ENCODE measurements around the gene EIF5A2. TPM values are rescaled to one million over a fixed set of nuclear protein-coding genes. Genes with fewer than 3 reads are reported as not detected.
"Not testable (repeated sequence)": the region's sequence is repeated elsewhere in the genome, so short reads cannot be mapped to it uniquely, and the experiment has no call there.

Gene EIF5A2
- total RNA-seq, 1 donor from 2014 or later: 13.2 TPM

DNA sequence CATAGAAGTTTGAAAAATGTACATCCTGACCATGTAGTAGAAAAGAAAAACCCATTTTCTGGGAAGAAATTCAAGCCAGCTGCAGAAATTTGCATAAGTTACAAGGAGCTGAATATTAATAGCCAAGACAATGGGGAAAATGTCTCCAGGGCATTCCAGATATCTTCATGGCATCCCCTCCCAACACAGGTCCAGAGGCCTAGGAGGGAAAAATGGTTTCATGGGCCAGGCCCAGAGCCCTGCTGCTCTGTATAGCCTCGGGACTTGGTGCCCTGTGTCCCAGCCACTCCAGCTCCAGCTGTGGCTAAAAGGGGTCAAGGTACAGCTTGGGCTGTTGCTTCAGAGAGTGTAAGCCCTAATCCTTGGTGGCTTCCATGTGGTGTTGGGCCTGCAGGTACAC, 11.2 kb downstream of the EIF5A2 start:
- not testable (repeated sequence) for DNase-seq (ENCODE audit: low read depth)

DNA sequence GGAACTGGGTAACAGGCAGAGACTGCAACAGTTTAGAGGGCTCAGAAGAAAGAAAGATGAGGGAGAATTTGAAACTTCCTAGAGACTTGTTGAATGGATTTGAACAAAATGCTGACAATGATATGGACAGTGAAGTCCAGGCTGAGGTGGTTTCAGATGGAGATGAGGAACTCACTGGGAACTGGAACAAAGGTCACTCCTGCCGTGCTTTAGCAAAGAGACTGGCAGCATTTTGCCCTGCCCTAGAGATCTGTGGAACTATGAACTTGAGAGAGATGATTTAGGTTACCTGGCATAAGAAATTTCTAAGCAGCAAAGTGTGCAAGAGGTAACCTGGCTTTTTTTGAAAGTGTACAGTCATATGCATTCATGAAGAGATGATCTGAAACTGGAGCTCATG, 11.7 kb downstream of the EIF5A2 start:
- DNase-seq (ENCODE audit: low read depth): no peak

DNA sequence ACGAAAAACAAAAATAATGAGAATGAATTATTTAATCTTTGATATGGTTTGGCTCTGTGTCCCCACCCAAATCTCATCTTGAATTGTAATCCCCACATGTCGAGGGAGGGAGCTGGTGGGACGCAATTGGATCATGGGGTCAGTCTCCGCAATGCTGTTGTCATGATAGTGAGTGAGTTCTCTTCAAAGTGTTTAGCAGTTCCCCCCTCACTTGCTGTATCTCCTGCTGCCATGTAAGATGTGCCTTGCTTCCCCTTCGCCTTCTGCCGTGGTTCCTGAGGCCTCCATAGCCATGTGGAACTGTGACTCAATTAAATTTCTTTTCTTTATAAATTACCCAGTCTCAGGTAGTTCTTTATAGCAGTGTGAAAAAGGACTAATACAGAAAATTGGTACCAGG, 12.1 kb downstream of the EIF5A2 start:
- not testable (repeated sequence) for DNase-seq (ENCODE audit: low read depth)

DNA sequence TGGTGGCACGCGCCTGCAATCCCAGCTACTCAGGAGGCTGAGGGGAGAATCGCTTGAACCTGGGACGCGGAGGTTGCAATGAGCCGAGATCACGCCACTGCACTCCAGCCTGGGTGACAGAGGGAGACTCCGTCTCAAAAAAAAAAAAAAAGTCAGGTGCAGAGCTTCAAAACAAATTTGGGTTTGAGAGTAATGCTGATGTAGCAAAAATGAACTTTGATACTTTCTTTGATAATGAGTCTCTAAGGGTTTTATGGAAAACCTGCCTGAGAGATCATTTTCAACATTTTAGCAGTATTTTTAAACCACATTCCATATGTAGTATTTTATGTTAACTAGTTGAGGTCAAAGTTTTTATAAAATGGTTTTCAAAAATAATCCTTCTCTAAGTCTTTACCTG, 14.5 kb downstream of the EIF5A2 start:
- no peak for DNase-seq (ENCODE audit: low read depth)

DNA sequence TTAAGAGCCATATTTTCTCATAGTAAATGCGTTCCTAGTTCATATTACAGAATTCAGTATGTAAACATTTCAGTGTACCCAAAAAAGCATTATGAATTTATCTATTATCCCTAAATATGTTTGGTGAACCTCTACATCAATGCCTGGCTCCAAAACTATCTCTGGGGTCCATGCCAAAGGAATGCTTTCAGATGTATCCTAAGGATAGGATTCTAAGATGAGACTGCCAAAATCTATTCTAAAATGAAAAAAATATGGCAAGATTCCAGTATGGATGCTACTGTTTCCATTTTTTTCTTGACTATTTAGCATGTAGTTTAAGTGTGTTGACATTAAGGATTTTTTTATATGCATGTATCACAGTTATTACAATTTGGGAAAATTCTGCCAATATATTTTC, 18.8 kb downstream of the EIF5A2 start:
- no peak for DNase-seq (ENCODE audit: low read depth)

DNA sequence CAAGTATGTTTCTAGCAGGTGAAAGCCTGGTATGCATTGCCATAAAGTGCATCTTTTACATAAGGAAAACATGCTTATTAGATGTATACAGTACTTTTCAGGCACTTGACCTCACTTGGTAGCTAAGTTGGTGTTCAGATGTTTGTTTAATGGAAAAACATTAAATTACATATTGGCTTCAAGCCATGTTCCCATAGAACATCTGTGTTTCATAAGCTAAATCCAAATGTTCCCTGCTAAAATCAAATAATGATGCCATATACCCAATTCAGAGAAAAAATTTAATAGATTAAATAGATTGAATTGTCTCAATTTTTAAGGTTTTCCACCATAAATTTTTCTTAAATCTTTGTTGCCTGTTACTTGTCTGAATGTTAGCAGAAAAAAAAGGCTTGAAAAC, 19.3 kb downstream of the EIF5A2 start:
- no peak for DNase-seq (ENCODE audit: low read depth)

DNA sequence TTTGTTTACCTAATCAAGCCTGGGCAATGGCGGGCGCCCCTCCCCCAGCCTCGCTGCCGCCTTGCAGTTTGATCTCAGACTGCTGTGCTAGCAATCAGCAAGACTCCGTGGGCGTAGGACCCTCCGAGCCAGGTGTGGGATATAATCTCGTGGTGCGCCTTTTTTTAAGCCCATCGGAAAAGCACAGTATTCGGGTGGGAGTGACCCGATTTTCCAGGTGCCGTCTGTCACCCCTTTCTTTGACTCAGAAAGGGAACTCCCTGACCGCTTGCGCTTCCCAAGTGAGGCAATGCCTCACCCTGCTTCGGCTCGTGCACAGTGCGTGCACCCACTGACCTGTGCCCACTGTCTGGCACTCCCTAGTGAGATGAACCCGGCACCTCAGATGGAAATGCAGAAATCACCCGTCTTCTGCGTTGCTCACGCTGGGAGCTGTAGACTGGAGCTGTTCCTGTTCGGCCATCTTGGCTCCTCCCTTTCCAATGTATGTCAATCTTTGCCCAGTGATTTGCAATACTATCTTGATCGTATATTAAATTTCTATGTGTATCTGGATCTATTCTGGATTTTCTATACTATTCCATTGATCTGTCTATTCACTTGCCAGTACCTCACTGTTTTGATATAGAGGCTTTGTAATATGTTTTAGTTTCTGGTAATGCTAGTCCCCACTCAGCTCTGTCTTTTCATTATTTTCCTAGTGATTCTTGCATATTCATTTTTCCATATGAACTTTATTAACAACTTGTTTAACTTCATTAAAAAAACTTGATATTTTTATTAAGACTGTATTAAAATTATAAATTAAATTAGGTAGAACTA, 24.1 kb downstream of the EIF5A2 start:
- not testable (repeated sequence) for DNase-seq (ENCODE audit: low read depth)

DNA sequence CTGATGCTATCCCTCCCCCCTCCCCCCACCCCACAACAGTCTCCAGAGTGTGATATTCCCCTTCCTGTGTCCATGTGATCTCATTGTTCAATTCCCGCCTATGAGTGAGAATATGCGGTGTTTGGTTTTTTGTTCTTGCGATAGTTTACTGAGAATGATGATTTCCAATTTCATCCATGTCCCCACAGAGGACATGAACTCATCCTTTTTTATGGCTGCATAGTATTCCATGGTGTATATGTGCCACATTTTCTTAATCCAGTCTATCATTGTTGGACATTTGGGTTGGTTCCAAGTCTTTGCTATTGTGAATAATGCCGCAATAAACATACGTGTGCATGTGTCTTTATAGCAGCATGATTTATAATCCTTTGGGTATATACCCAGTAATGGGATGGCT, 29.7 kb downstream of the EIF5A2 start:
- DNase-seq (ENCODE audit: low read depth): not testable (repeated sequence)

DNA sequence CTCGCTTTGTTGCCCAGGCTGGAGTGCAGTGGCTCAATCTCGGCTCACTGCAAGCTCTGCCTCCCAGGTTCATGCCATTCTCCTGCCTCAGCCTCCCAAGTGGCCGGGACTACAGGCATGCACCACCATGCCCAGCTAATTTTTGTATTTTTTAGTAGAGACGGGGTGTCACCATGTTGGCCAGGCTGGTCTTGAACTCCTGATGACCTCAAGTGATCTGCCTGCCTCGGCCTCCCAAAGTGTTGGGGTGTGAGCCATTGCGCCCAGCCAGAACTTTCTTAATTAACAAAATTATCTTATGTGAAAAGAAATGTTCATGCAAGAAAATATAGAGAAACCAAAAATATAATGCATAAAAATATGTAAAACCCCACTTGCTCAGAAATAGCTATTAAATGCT, 31.1 kb downstream of the EIF5A2 start:
- DNase-seq (ENCODE audit: low read depth): not testable (repeated sequence)

DNA sequence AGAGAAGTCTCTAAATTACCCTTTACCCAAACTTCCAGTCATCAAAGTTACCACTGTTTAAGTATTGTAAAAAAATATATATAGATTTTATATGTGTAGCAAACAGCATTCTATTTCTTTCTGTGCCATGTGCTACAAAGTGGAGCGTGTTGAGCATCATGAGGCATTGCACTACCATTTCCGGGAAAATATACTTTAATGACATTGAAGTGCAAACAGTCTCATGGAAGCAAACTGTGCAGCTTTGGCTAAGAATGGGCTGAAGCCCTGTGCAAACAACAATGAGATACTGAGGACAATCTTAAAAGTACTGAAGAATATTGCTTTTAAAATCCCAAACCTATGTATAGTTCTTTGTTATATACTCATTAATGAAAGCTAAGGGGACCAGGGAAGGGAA, 31.9 kb downstream of the EIF5A2 start:
- DNase-seq (ENCODE audit: low read depth): no peak

DNA sequence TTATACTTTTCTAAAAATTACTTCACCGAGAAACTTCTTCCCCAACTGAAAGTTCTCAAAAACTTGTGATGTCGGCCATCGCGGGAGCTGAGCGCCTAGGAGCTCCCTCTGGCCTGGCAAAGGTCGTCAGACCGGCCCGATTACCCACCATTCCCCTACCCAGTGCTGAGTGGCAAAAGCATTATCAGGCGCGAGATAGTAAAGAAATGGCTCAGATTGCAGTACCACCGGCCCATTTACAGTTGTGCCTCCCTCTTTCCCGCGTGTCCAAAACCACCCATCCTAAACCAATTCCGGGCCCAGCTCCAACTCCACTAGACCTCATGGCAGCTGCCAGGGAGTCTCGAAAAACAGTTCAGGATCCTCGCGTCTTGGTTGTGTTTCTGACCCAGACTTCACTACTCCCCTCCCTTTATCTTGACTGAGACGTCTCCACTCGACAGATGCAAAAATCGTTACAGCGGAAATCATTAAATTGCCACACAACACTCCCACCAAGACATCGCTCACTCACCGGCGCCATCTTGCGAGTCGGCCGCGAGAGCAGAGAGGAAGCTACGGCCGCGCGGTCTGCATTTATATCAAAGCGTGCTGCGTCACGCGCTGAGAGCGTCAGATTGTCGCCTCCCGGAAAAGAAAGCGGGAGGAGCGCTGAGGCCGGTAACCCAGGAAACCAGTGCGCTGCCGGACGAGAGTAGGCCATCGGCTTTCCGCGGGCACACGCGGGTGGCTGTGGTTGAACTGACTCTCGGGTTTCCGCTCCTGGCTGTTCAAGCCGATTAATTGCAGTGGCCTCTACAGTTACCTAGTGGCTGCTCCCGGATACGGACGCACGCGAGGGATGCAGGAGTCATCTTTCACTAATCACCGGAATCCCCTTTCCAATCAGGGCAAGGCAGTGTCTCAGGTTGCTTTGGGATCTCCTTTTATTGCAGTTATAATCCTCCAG, 38.5 kb downstream of the EIF5A2 start, which contains the start of gene RPL22L1:
Gene RPL22L1, minus strand, starts transcription at position 551 of the 949 bp plus-strand sequence. Its CDS starts 28 bp downstream, at position 523.
- DNase-seq (ENCODE audit: low read depth): peak; percentile 98

DNA sequence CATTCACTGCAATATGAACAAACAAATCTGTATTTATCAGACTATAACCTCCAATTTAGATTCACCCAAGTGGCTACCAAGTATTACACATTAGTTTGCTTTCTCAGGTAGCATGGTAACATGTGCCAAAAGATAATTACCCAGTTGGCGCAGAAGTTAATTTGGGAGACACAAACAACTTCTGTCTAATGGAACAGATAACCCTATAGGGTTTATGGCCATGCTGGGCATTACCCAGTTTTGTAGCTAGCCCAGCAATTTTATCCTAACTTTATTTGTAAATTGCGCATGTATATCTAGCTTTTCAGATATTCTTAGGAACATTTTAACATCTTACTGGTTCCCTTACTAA, 39.2 kb downstream of the EIF5A2 start:
- peak; percentile 28 for DNase-seq (ENCODE audit: low read depth)

DNA sequence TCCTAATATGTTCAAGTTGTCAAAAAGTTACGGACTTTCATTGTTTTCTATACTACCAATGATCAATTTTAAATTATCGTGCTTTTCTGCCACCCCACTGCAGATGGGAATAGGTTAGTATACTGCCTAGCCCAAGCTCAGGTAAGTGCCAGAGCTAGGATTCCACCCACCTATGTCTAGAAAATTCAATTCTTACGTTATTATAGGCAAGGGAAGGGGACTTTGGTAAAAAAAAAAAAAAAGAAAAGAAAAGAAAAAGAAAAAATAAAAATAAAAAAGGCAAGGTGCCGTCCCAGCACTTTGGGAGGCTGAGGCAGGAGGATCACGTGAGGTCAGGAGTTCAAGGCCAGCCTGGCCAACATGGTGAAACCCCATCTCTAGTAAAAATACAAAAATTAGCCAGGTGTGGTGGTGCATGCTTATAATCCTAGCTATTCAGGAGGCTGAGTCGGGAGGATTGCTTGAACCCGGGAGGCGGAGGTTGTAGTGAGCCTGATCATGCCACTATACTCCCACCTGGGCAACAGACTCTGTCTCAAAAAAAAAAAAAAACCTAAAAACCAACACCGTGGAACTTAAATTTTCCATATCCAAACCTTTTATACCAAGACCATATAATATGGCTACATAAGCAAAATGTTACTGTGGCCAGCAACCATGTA, 39.7 kb downstream of the EIF5A2 start:
- DNase-seq (ENCODE audit: low read depth): no peak

DNA sequence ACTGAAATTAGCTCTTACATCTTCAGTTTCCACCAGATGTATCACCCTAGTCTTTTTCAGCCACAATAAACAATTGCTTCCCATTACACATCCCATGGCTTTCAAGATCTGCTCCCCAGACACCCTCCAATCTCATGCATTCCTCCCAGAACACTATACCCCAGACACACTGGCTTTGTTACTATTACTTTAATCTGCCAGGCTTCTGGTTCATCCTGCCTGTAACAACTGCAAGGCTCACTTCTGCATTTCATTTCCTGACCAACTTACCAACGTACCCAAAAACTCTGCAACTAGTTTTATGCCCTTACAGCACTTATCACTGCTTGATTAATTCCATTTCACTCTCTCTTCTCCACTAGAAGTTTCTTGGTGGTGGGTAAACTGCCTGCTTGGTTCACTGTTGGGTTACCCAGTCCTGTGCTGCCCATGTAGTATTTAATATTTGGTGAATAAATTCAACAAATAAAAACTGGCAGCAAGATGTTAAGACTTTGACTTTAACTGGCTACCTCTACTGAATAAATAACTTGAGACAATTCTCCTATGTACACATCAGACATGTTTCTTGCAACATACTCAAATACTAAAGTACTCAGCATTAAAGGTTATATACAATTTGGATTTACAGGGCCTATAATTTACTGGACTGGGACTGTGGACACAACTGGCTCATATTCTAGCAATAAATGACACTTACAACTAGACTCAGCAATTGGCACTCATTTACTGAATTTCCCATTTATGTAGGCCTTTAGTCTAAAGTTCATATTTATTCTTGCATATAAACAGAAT, 41.1 kb downstream of the EIF5A2 start:
- no peak for DNase-seq (ENCODE audit: low read depth)

DNA sequence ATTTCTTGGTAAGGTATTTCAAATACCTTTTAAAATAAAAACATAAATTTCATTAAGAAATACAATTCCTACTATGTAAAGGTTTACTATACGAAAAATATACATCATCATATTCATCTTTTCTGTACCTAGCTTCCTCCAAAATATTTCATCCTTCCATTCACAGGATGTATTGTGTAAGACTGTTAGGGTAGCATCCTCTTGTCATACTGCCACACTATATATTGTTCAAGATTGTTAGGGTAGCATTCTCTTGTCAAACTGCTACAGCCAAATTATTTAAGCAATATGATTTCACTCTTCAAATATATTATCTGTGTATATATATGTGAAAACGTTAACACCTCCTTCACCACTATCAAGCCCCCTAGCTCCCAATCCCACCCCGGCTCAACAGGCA, 41.9 kb downstream of the EIF5A2 start:
- no peak for DNase-seq (ENCODE audit: low read depth)

DNA sequence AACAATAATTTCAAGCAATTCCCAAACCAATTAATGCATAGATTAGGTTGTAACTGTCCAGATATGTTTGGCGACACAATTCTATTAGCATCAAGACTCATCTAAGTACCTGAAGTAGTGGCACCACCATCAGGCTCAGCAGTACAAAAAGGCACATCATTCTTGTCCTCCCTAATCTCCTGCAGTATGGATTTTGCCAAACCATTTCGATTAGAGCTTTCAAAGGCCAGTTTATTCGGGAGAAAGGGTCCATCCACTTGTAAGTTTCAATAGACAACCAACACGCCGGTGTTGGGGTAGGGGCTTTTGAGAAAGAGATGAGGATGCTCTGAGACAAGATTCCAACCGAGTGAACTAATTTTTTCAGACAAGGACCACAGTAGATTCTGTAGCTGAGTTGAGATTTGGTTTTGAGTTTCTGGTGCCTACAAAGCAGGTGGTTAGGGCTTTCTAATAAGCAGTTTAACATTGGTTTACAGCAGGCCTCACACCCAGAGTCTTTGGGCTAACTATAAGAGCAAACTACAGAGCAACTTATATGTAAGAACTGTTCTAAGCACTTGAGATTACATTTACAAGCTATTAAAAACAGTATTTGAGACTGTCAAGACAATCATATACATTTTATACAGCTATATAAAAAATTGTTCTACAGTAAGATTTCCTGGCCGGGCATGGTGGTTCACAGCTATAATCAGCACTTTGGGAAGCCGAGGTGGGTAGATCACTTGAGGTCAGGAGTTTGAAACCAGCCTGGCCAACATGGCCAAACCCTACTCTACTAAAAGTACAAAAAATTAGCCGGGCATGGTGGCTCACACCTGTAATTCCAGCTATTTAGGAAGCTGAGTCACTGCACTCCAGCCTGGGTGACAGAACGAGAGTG, 43.0 kb downstream of the EIF5A2 start:
- no peak for DNase-seq (ENCODE audit: low read depth)

DNA sequence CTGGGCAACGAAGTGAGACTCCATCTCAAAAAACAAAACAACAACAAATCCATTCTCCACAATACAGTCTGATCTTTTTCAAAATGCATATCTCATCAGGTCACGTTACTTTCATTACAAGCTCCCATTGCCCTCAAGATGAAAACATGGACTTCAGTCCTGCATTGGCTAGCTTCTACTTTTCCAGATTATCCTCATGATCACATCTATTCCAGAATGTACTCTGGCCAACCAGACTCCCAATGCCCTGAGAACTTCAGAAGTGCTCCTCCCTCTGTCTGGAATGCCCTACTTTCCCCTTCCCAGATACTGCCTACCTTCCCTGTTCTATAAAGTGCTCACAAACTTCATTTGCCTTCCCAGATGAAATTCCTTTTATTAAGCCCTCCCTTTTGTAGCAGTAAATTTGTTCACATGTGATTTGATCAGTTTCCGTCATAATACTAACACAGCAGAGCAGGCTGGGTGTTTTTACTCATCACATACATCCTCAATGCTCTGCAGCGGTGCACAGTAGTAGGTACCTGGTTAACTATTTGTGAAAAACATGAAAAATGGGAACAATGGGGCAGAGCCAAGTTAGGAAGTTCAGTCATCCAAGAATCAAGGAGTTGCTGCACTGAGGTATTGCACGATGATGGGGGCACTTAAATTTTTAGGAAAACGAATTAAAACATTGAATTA, 43.8 kb downstream of the EIF5A2 start:
- no peak for DNase-seq (ENCODE audit: low read depth)

DNA sequence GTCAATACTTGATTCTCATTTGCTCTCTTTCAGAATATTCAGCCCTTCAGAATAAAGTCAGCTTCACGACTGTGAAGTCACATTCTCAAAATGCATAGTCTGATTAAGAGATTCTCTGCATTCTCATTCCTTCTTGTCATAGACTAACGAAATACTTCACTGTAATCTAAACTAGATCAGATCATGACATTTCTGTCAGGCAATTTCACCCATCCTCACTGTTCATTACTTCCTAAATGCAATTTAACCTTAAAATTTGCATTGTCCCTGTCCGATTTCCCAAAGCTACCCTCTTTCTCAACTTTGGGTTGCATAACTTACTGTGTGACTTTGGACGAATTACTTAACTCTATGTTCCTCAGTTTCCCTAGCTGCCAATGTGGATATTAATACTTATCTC, 44.6 kb downstream of the EIF5A2 start:
- no peak for DNase-seq (ENCODE audit: low read depth)

All from myocyte (in vitro differentiated cells).